Omental fat pad (tissue), 4 donors: ENCODE results near the gene ESPN. TPM values are rescaled to one million over a fixed set of nuclear protein-coding genes. Genes with fewer than 3 reads are reported as not detected.

Experiments
- ATAC-seq: fragments of 150-250 bp; one replicate; pipeline ENCODE4 v1.9.1; 2016; ENCODE audit warnings: mild to moderate bottlenecking, moderate library complexity; ENCODE audit not compliant: low FRiP score
- DNase-seq: peaks from one replicate; pipeline ENCODE4 v3.0.0-alpha.2; 2019; ENCODE audit warnings: low spot score
- CTCF ChIP-seq, 3 donors: fragments of 450-650 bp; IDR thresholded peaks; one replicate each; pipeline ENCODE4 v1.5.1; 2016 to 2017; ENCODE audit warnings: antibody characterized with exemption in 3 of 3, mild to moderate bottlenecking in 3 of 3, moderate library complexity in 2 of 3
- total RNA-seq, 4 donors: library from RNA; depleted of rRNA; stranded (reverse); fragments of >200 nt; gene quantifications; one replicate each; pipeline ENCODE4 v1.1.0, GENCODE V29; 2016

Gene ESPN
- total RNA-seq, 4 donors from 2014 or later, result 0.12 TPM; not detected in 3

GRCh38 chr1:6484826-6485167 is 60.2 kb downstream of the ESPN start:
- no peak for TF ChIP-seq CTCF (IDR thresholded peaks at IDR 0.05)
- ATAC-seq, result no peak
- DNase-seq, result no peak

GRCh38 chr1:6485168-6486101 is 60.9 kb downstream of the ESPN start:
- DNase-seq, result no peak
- ATAC-seq, result no peak
- no peak for TF ChIP-seq CTCF (IDR thresholded peaks at IDR 0.05)

GRCh38 chr1:6486433-6487011 is 61.9 kb downstream of the ESPN start:
- DNase-seq (peak; percentile 73), ATAC-seq (no peak)
- peak in 1 of 3 donors; percentile 24 for TF ChIP-seq CTCF (IDR thresholded peaks at IDR 0.05)

GRCh38 chr1:6487804-6488484 is 63.4 kb downstream of the ESPN start:
- ATAC-seq (no peak), DNase-seq (no peak)
- no peak for TF ChIP-seq CTCF (IDR thresholded peaks at IDR 0.05)

- DNase-seq (no peak), ATAC-seq (no peak)
- no peak for TF ChIP-seq CTCF (IDR thresholded peaks at IDR 0.05)
These were observed 64.2 kb downstream of the ESPN start for GRCh38 chr1:6488602-6489382.

DNA sequence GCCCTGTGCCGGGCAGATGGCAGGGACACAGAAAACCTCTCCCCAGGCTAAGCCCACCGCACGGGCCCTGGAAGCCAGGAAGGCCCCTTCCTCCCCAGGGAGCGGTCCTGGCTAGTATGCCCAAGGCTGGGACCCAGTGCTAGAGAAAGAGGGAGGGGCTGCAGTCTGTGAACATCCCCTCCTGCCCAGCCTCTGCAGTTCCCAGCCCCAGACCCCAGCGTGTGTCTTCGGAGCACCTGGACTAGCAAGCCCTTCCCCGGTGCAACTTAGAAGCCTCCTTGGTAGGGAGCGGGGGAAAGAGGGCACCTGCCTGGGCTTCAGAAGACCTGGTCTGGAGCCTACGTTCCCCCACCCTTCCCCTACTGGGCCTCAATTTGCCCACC is 64.8 kb downstream of the ESPN start:
- ATAC-seq, result no peak
- DNase-seq, result no peak
- TF ChIP-seq CTCF (IDR thresholded peaks at IDR 0.05), result no peak
